Skin of body (tissue), 2 donors: ENCODE results near the gene TMEM117. TPM values are rescaled to one million over a fixed set of nuclear protein-coding genes. Genes with fewer than 3 reads are reported as not detected.

ENCODE experiments used
- DNase-seq: peaks from one replicate; lab custom pipeline; 2025; lab: John Stamatoyannopoulos, UW
- total RNA-seq: library from RNA; depleted of rRNA; stranded (reverse); fragments of >200 nt; gene quantifications from one replicate; pipeline ENCODE4 v1.2.3, GENCODE V29; 2014

The TMEM117 gene
- total RNA-seq, 1 donor from 2014 or later, result 21.5 TPM

GRCh38 chr12:44091948-44092606 lies 256.2 kb downstream of the TMEM117 start:
- DNase-seq, result no peak

- DNase-seq, result no peak
Measured at GRCh38 chr12:44098786-44099185, 262.9 kb downstream of the TMEM117 start.

GRCh38 chr12:44099486-44099885 lies 263.6 kb downstream of the TMEM117 start:
- no peak for DNase-seq

GRCh38 chr12:44100264-44100663 lies 264.4 kb downstream of the TMEM117 start:
- DNase-seq, result no peak

- DNase-seq, result no peak
Measured at GRCh38 chr12:44101475-44101874, 265.6 kb downstream of the TMEM117 start.

GRCh38 chr12:44114906-44115305 lies 279.0 kb downstream of the TMEM117 start:
- DNase-seq, result no peak

GRCh38 chr12:44117337-44117736 lies 281.5 kb downstream of the TMEM117 start:
- no peak for DNase-seq

GRCh38 chr12:44118946-44119345 lies 283.1 kb downstream of the TMEM117 start:
- no peak for DNase-seq

- DNase-seq, result no peak
Measured at GRCh38 chr12:44126806-44127205, 290.9 kb downstream of the TMEM117 start.

- DNase-seq, result no peak
Measured at GRCh38 chr12:44127966-44128710, 292.3 kb downstream of the TMEM117 start.

- no peak for DNase-seq
Measured at GRCh38 chr12:44143175-44143574, 307.3 kb downstream of the TMEM117 start.

GRCh38 chr12:44148936-44149335 lies 313.1 kb downstream of the TMEM117 start:
- no peak for DNase-seq

- no peak for DNase-seq
Measured at GRCh38 chr12:44154128-44154527, 318.2 kb downstream of the TMEM117 start.

- DNase-seq, result no peak
Measured at GRCh38 chr12:44155358-44155757, 319.5 kb downstream of the TMEM117 start.

GRCh38 chr12:44157359-44157758 lies 321.5 kb downstream of the TMEM117 start:
- no peak for DNase-seq

GRCh38 chr12:44158746-44159145 lies 322.9 kb downstream of the TMEM117 start:
- no peak for DNase-seq

GRCh38 chr12:44159216-44159615 lies 323.3 kb downstream of the TMEM117 start:
- DNase-seq, result no peak

- no peak for DNase-seq
Measured at GRCh38 chr12:44159862-44160261, 324.0 kb downstream of the TMEM117 start.

GRCh38 chr12:44162961-44163360 lies 327.1 kb downstream of the TMEM117 start:
- no peak for DNase-seq

- DNase-seq, result no peak
Measured at GRCh38 chr12:44174053-44174452, 338.2 kb downstream of the TMEM117 start.

GRCh38 chr12:44184499-44185206 lies 348.8 kb downstream of the TMEM117 start:
- no peak for DNase-seq

- no peak for DNase-seq
Measured at GRCh38 chr12:44193281-44193680, 357.4 kb downstream of the TMEM117 start.
